ENCODE measurements around the gene ZNF284.
"Not testable (repeated sequence)": the region's sequence is repeated elsewhere in the genome, so short reads cannot be mapped to it uniquely, and the experiment has no call there.

Gene ZNF284

DNA sequence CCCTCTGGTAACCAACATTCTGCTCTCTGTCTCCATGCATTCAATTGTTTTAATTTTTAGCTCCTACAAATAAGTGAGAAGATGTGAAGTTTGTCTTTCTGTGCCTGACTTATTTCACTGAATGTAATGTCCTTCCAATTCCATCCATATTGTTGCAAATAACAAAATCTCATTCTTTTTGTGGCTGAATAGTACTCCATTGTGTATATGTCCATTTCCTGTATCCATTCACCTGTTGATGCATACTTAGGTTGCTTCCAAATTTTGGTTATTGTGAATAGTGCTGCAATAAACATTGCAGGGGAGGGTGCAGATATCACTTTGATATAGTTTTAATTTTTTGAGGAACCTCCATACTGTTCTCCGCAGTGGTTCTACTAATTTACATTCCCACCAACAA lies 2.5 kb upstream of the ZNF284 start:
- Histone ChIP-seq H3K36me3 (ENCODE audit: insufficient read depth, low read length) (peaks cover 33% of the 10 kb centered on the region), H3K4me3 (ENCODE audit: low read length) (no peak overlapping the region), H3K9me3 (ENCODE audit: low read length) (peaks cover 20% of the 10 kb centered on the region), H3K4me1 (ENCODE audit: insufficient read depth, low read length) (peaks cover 12% of the 10 kb centered on the region), H2AFZ (ENCODE audit: low read depth, low read length) (no peak overlapping the region), H3K27me3 (ENCODE audit: insufficient read depth, low read length) (no peaks in the 10 kb centered on the region)

DNA sequence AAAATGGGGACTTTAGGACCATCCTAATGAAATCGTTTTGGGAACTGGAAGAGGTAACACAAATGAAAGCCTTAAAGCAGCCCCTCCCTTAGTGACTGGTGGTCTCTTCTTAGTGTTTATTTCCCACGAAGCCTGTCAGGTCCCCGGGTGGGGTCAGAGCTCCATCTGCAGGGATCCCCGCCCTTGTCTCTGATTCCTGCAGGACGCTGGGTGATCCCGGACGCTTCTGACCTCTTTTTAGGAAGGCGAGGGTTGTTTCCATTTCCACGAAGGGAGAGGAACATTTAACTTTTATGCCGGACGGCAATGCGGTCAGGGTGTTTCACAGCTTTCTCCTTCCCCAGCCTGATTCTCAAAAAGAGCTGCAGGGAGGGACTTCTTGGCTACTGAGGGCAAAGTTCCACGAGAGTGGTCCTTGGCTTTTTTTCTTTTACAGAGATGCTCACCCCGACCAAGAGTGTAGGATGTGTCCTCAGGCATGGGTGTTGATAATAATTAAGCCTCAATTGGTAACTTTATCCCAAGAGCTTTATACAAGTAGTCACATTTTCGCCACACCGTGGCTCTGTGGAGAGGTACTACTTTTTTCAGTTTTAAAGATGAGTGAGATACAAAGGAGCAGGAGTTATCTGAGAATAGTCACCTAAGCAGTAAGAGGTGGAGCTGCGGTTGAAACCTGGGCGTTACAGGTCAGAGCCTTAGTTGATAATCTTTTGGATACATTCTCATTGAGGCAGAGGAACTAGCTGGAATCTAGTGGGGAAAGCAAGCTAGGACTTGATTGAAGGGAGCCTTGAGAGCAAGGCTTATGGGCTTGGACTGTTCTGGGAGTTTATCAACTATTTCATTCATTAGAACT lies 813 bp downstream of the ZNF284 start:
- H3K36me3 ChIP-seq (ENCODE audit: insufficient read depth, low read length): peaks cover 12% of the 10 kb centered on the region
- peaks cover 2% of the 10 kb centered on the region for H3K9me3 ChIP-seq (ENCODE audit: low read length)
- H3K4me1 ChIP-seq (ENCODE audit: insufficient read depth, low read length): peaks cover 12% of the 10 kb centered on the region
- H3K4me3 ChIP-seq (ENCODE audit: low read length): peak overlapping the region; percentile 59
- peak overlapping the region; percentile 61 for H2AFZ ChIP-seq (ENCODE audit: low read depth, low read length)
- H3K27me3 ChIP-seq (ENCODE audit: insufficient read depth, low read length): no peaks in the 10 kb centered on the region

DNA sequence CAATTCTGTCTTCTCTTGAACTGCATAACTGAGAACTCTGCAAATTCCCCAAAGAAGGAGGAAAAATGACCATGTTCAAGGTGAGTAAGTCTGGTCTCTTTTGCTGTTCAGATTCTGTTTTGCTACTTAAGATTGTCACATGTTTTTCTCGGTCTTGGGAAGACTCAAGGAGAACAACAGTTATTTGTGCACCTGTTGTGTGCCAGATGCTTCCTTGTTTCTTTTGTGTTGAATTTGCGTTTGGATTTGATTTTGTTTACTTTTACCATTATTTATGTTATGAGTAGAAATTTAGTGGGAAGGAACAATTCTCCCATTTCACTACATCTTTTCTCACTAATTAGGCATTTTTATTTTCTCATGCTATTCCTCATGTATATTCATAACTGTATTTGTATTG lies 4.4 kb downstream of the ZNF284 start:
- H3K4me3 ChIP-seq (ENCODE audit: low read length): no peak overlapping the region
- peaks cover 17% of the 10 kb centered on the region for H3K36me3 ChIP-seq (ENCODE audit: insufficient read depth, low read length)
- peaks cover 7% of the 10 kb centered on the region for H3K9me3 ChIP-seq (ENCODE audit: low read length)
- H3K4me1 ChIP-seq (ENCODE audit: insufficient read depth, low read length): peaks cover 12% of the 10 kb centered on the region
- H3K27me3 ChIP-seq (ENCODE audit: insufficient read depth, low read length): no peaks in the 10 kb centered on the region
- H2AFZ ChIP-seq (ENCODE audit: low read depth, low read length): no peak overlapping the region

GRCh38 chr19:44092108-44092507 lies 20.1 kb downstream of the ZNF284 start:
- Histone ChIP-seq H3K36me3 (ENCODE audit: insufficient read depth, low read length) (peaks cover 3% of the 10 kb centered on the region), H3K27me3 (ENCODE audit: insufficient read depth, low read length) (no peaks in the 10 kb centered on the region), H2AFZ (ENCODE audit: low read depth, low read length) (no peak overlapping the region), H3K4me3 (ENCODE audit: low read length) (no peak overlapping the region), H3K4me1 (ENCODE audit: insufficient read depth, low read length) (no peaks in the 10 kb centered on the region), H3K9me3 (ENCODE audit: low read length) (no peaks in the 10 kb centered on the region)

GRCh38 chr19:44093931-44094765 lies 22.2 kb downstream of the ZNF284 start, which contains the start of gene ZNF224:
TSS of gene ZNF224 (plus strand) at chr19:44094361. CDS start at chr19:44097874, 3,513 bp downstream.
- no peaks in the 10 kb centered on the region for H3K4me1 ChIP-seq (ENCODE audit: insufficient read depth, low read length)

DNA sequence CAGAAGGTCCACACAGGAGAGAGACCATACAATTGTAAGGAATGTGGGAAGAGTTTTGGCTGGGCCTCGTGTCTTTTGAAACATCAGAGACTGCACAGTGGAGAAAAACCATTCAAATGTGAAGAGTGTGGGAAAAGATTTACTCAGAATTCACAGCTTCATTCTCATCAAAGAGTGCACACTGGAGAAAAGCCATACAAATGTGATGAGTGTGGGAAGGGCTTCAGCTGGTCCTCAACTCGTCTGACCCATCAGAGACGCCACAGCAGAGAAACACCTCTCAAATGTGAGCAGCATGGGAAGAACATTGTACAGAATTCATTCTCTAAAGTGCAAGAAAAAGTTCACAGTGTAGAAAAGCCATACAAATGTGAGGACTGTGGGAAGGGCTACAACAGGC lies 35.8 kb downstream of the ZNF284 start:
- H3K4me3 ChIP-seq (ENCODE audit: low read length): no peak overlapping the region
- peaks cover 36% of the 10 kb centered on the region for H3K9me3 ChIP-seq (ENCODE audit: low read length)
- H3K4me1 ChIP-seq (ENCODE audit: insufficient read depth, low read length): no peaks in the 10 kb centered on the region
- H3K36me3 ChIP-seq (ENCODE audit: insufficient read depth, low read length): peaks cover 45% of the 10 kb centered on the region
- no peak overlapping the region for H2AFZ ChIP-seq (ENCODE audit: low read depth, low read length)
- H3K27me3 ChIP-seq (ENCODE audit: insufficient read depth, low read length): no peaks in the 10 kb centered on the region

More at GRCh38 chr19:44093931-44094765, 22.2 kb downstream of the ZNF284 start, which contains the start of gene ZNF224:
- no peaks in the 10 kb centered on the region for H3K9me3 ChIP-seq (ENCODE audit: low read length)
- no peaks in the 10 kb centered on the region for H3K27me3 ChIP-seq (ENCODE audit: insufficient read depth, low read length)
- H3K36me3 ChIP-seq (ENCODE audit: insufficient read depth, low read length): peaks cover 15% of the 10 kb centered on the region
- peak within 1 kb of the TSS; percentile 91 for H2AFZ ChIP-seq (ENCODE audit: low read depth, low read length)
- H3K4me3 ChIP-seq (ENCODE audit: low read length): peak within 1 kb of the TSS; percentile 69

- Histone ChIP-seq H3K4me3 (ENCODE audit: low read length) (no peak overlapping the region), H2AFZ (ENCODE audit: low read depth, low read length) (no peak overlapping the region), H3K36me3 (ENCODE audit: insufficient read depth, low read length) (peaks cover 31% of the 10 kb centered on the region), H3K27me3 (ENCODE audit: insufficient read depth, low read length) (no peaks in the 10 kb centered on the region), H3K4me1 (ENCODE audit: insufficient read depth, low read length) (peaks cover 3% of the 10 kb centered on the region), H3K9me3 (ENCODE audit: low read length) (peaks cover 34% of the 10 kb centered on the region)
These were observed 37.5 kb downstream of the ZNF284 start for GRCh38 chr19:44109458-44109857.

DNA sequence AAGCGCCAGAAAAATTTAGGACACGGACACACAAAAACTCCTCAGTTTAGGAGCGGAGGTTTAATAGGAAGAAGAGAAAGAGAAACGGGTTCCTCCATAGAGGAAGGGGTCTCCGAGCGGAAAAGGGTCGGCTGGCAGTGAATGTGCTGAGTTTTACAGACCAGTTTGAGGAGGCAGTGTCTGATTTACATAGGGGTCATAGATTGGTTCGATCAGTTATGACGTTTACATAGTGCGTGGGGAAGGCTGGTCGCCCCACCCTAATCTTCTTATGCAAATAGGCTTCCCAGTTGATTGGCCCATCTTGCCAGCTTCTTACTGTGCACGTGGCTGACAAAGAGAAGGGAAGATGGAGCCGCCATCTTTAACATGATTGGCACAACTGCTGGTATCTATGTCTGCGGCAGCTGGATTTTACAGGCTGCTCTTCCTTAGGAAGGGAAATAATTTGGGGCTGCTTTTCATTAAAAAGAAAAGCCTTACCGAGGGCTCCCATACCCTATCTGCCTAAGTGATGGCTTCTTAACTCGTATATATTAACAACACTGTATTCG lies 40.0 kb downstream of the ZNF284 start:
- H3K4me1 ChIP-seq (ENCODE audit: insufficient read depth, low read length): peaks cover 3% of the 10 kb centered on the region
- peak overlapping the region; percentile 94 for H3K4me3 ChIP-seq (ENCODE audit: low read length)
- H3K9me3 ChIP-seq (ENCODE audit: low read length): peaks cover 19% of the 10 kb centered on the region
- H3K27me3 ChIP-seq (ENCODE audit: insufficient read depth, low read length): no peaks in the 10 kb centered on the region
- peak overlapping the region; percentile 62 for H2AFZ ChIP-seq (ENCODE audit: low read depth, low read length)
- peaks cover 24% of the 10 kb centered on the region for H3K36me3 ChIP-seq (ENCODE audit: insufficient read depth, low read length)

DNA sequence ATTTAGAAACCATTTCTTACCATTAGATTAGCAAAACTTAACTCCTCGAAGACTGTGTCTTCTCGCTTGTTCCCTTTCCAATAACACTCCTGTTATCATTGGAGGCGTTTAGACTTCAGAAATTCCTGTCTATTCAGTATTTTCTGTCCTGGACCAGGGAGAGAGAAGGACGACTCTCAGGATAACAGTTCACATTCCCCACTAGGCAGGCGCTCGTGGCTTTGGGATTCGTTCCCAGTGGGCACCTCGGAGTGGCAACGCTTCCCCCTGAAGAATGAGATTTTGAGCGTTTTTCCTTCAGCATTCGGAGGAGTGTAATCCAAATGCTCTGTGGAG lies 40.8 kb downstream of the ZNF284 start:
- peaks cover 21% of the 10 kb centered on the region for H3K36me3 ChIP-seq (ENCODE audit: insufficient read depth, low read length)
- peak overlapping the region; percentile 62 for H2AFZ ChIP-seq (ENCODE audit: low read depth, low read length)
- H3K4me1 ChIP-seq (ENCODE audit: insufficient read depth, low read length): peaks cover 3% of the 10 kb centered on the region
- peaks cover 12% of the 10 kb centered on the region for H3K9me3 ChIP-seq (ENCODE audit: low read length)
- H3K4me3 ChIP-seq (ENCODE audit: low read length): peak overlapping the region; percentile 94
- no peaks in the 10 kb centered on the region for H3K27me3 ChIP-seq (ENCODE audit: insufficient read depth, low read length)

GRCh38 chr19:44113138-44113783 lies 41.3 kb downstream of the ZNF284 start, which contains the start of gene ZNF225:
TSS of gene ZNF225 (plus strand) at chr19:44113399. CDS start at chr19:44115828, 2,429 bp downstream.
- Histone ChIP-seq H3K9me3 (ENCODE audit: low read length) (peaks cover 7% of the 10 kb centered on the region), H2AFZ (ENCODE audit: low read depth, low read length) (peak within 1 kb of the TSS; percentile 62), H3K4me1 (ENCODE audit: insufficient read depth, low read length) (peaks cover 3% of the 10 kb centered on the region), H3K4me3 (ENCODE audit: low read length) (peak within 1 kb of the TSS; percentile 94), H3K36me3 (ENCODE audit: insufficient read depth, low read length) (peaks cover 20% of the 10 kb centered on the region), H3K27me3 (ENCODE audit: insufficient read depth, low read length) (no peaks in the 10 kb centered on the region)

- Histone ChIP-seq H3K4me3 (ENCODE audit: low read length) (peak overlapping the region; percentile 94), H3K4me1 (ENCODE audit: insufficient read depth, low read length) (peaks cover 3% of the 10 kb centered on the region), H3K36me3 (ENCODE audit: insufficient read depth, low read length) (peaks cover 19% of the 10 kb centered on the region), H2AFZ (ENCODE audit: low read depth, low read length) (peak overlapping the region; percentile 58), H3K9me3 (ENCODE audit: low read length) (peaks cover 7% of the 10 kb centered on the region), H3K27me3 (ENCODE audit: insufficient read depth, low read length) (no peaks in the 10 kb centered on the region)
These were observed 41.9 kb downstream of the ZNF284 start for GRCh38 chr19:44113784-44114390.

DNA sequence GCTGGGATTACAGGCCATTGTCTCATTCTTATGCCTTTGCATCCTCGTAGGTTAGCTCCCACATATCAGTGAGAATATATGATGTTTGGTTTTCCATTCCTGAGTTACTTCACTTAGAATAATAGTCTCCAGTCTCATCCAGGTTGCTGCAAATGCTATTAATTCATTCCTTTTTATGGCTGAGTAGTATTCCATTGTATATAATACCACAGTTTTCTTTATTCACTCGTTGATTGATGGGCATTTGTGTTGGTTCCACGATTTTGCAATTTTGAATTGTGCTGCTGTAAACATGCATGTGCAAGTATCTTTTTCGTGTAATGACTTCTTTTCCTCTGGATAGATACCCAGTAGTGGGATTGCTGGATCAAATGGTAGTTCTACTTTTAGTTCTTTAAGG lies 49.2 kb downstream of the ZNF284 start:
- Histone ChIP-seq H3K9me3 (ENCODE audit: low read length) (peaks cover 13% of the 10 kb centered on the region), H3K36me3 (ENCODE audit: insufficient read depth, low read length) (peaks cover 51% of the 10 kb centered on the region)
- H3K4me3 ChIP-seq (ENCODE audit: low read length); H2AFZ ChIP-seq (ENCODE audit: low read depth, low read length); H3K4me1 ChIP-seq (ENCODE audit: insufficient read depth, low read length); H3K27me3 ChIP-seq (ENCODE audit: insufficient read depth, low read length): not testable (repeated sequence)

Measured in neuron (in vitro differentiated cells).